ENCODE measurements around the gene PLIN5.

- TF ChIP-seq GABPA (IDR thresholded peaks at IDR 0.05; ENCODE audit: borderline replicate concordance, insufficient read depth, low read length), result no peak
- TF ChIP-seq MAX (IDR thresholded peaks at IDR 0.05), result no peak
- no peak for TF ChIP-seq CTCF (IDR thresholded peaks at IDR 0.05; ENCODE audit: control extremely low read depth in 1 of 3, insufficient read depth in 1 of 3, low read depth in 1 of 3, low read length in 3 of 3)
- TF ChIP-seq SP4 (IDR thresholded peaks at IDR 0.05; ENCODE audit: low read length), result no peak
- no peak for TF ChIP-seq POLR2A (IDR thresholded peaks at IDR 0.05; ENCODE audit: control extremely low read depth in 1 of 2, low read depth in 2 of 2, low read length in 2 of 2)
- no peak for TF ChIP-seq EZH2 (IDR thresholded peaks at IDR 0.05; ENCODE audit: low read depth, low read length, severe bottlenecking)
Observed at GRCh38 chr19:4502282-4503131, 32.5 kb downstream of the PLIN5 start.
